Sigmoid colon (tissue), 4 donors: ENCODE data around the gene DEFB131A.
"Not testable (repeated sequence)": the region's sequence is repeated elsewhere in the genome, so short reads cannot be mapped to it uniquely, and the experiment has no call there.

Experiments
- CTCF ChIP-seq, 4 experiments: fragments of 450-650 bp in 3 of 4; fragments of 200-600 bp in 1 of 4; IDR thresholded peaks; one replicate each; pipeline ENCODE4 v1.5.1; 2016 to 2019; ENCODE audit warnings: antibody characterized with exemption in 4 of 4, mild to moderate bottlenecking in 3 of 4, moderate library complexity in 2 of 4
- EP300 ChIP-seq, 4 donors: sonication (generic); formaldehyde crosslinking; IDR thresholded peaks; one replicate each; pipeline ENCODE4 v1.6.1; 2017; ENCODE audit warnings: antibody characterized with exemption in 4 of 4
- POLR2A ChIP-seq, 2 donors: fragments of 450-650 bp; IDR thresholded peaks; one replicate each; pipeline ENCODE4 v1.6.1; 2016; ENCODE audit warnings: antibody characterized with exemption in 2 of 2, mild to moderate bottlenecking in 2 of 2, moderate library complexity in 2 of 2

- not testable (repeated sequence) for TF ChIP-seq CTCF, POLR2A, EP300 (IDR thresholded peaks at IDR 0.05)
Observed at GRCh38 chr4:9493589-9493988, 49.4 kb downstream of the DEFB131A start.
